ENCODE data around the gene ZBP1.

- TF ChIP-seq CTCF (IDR thresholded peaks at IDR 0.05; ENCODE audit: low read depth, low read length, poor library complexity, severe bottlenecking) (no peak), EZH2phosphoT487 (IDR thresholded peaks at IDR 0.05; ENCODE audit: borderline replicate concordance, low read length) (no peak; the same call in 1 of the 2 replicates)
These were observed 13.8 kb upstream of the ZBP1 start for GRCh38 chr20:57633945-57634491.
